Measurements from ENCODE around the gene LRP8.

- TF ChIP-seq, protein P1, sequence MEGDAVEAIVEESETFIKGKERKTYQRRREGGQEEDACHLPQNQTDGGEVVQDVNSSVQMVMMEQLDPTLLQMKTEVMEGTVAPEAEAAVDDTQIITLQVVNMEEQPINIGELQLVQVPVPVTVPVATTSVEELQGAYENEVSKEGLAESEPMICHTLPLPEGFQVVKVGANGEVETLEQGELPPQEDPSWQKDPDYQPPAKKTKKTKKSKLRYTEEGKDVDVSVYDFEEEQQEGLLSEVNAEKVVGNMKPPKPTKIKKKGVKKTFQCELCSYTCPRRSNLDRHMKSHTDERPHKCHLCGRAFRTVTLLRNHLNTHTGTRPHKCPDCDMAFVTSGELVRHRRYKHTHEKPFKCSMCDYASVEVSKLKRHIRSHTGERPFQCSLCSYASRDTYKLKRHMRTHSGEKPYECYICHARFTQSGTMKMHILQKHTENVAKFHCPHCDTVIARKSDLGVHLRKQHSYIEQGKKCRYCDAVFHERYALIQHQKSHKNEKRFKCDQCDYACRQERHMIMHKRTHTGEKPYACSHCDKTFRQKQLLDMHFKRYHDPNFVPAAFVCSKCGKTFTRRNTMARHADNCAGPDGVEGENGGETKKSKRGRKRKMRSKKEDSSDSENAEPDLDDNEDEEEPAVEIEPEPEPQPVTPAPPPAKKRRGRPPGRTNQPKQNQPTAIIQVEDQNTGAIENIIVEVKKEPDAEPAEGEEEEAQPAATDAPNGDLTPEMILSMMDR (IDR thresholded peaks at IDR 0.05; ENCODE audit: low read length), result no peak
- TF ChIP-seq EZH2 (optimal IDR thresholded peaks at IDR 0.05; ENCODE audit: low read depth, low read length), result no peak
- TF ChIP-seq EZH2phosphoT487 (IDR thresholded peaks at IDR 0.05; ENCODE audit: low read length), result no peak
Observed at GRCh38 chr1:53330819-53331218, 2.9 kb upstream of the LRP8 start.

Data from MM.1S (cell line).